IPS-20b (cell line): ENCODE measurements around the gene R3HDM4.

Experiments used
- H3K27ac ChIP-seq: one replicate; pipeline ENCODE4 v1.5.1; 2013; ENCODE audit warnings: low read length
- H3K27me3 ChIP-seq: 2 replicates; pipeline ENCODE4 v1.6.1; 2013; ENCODE audit warnings: mild to moderate bottlenecking, low read length, inconsistent platforms; ENCODE audit not compliant: insufficient read depth
- H3K36me3 ChIP-seq: 2 replicates; pipeline ENCODE4 v1.6.1; 2013; ENCODE audit warnings: low read depth, mild to moderate bottlenecking, inconsistent platforms, low read length, moderate library complexity; ENCODE audit not compliant: insufficient read depth
- H3K4me1 ChIP-seq: 2 replicates; pipeline ENCODE4 v1.6.1; 2013; ENCODE audit warnings: mild to moderate bottlenecking, control low read depth, inconsistent platforms, low read length, moderate library complexity; ENCODE audit not compliant: insufficient read depth
- H3K4me3 ChIP-seq: 2 replicates; pipeline ENCODE4 v1.5.1; 2013; ENCODE audit warnings: mild to moderate bottlenecking, low read length, inconsistent platforms
- H3K9ac ChIP-seq: 2 replicates; pipeline ENCODE4 v1.6.1; 2013; ENCODE audit warnings: low read depth, mild to moderate bottlenecking, inconsistent platforms, low read length, moderate library complexity
- H3K9me3 ChIP-seq: 2 replicates; pipeline ENCODE4 v1.6.1; 2013; ENCODE audit warnings: mild to moderate bottlenecking, low read depth, low read length, inconsistent platforms; ENCODE audit not compliant: insufficient read depth

Gene R3HDM4

DNA sequence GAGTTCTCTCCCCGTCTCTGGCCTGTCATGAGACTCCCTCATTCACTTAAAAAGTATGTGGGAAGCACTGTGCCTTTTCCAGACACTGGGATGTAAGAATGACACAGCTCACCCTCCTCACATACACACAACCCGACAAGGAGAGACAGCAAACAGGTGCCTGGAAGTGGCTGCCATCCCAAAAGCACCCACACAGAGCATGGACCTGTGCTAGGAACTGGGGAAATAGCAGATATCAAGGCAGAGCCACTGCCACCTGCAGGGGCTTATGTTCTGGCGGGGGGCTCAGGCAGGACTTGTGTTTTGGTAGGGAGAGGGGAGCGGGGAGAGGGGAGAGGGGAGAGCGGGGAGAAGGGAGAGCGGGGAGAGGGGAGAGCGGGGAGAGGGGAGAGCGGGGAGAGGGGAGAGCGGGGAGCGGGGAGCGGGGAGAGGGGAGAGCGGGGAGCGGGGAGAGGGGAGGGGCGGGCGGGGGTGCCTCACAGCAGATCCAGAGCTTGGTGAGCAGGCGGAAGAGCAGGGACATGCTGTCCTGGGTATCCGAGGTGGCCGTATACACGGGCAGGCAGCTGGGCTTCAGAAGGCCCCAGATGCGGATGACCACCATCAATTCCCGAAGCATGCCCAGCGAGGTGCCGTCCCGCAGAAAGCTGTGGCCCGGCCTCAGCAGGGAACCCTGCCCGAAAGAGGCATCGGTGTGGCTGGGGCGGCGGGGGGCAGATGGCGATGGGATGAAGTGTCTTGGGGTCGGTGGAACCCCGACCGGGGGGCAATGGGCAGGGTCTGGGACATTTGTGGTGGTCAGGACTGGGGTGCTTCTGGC lies 41.4 kb downstream of the R3HDM4 start:
- Histone ChIP-seq H3K9ac (no peak overlapping the region), H3K4me1 (peaks cover 4% of the 10 kb centered on the region), H3K36me3 (peaks cover 18% of the 10 kb centered on the region), H3K9me3 (no peaks in the 10 kb centered on the region), H3K27ac (no peak overlapping the region), H3K27me3 (no peaks in the 10 kb centered on the region), H3K4me3 (no peak overlapping the region)

DNA sequence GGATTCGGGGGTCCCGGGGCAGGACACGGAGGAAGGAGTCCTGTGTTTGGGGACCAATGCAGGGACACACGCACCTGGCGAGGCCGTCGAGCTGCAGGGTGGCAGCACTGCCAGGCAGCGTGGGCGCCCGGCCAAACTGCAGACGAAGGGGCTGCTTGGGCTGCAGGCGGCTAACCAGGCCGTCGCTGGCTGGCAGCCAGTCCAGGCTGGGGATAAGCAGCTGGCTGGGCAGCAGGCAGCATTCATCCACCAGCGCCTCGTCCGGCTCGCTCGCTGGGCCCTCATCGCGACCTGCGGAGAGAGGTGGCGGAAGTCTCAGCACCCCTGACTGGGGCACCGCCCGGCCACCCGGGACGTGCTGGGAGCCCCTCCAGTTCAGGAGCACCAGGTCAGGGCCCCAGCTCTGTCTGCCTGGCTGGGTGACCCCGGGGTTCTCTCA lies 42.0 kb downstream of the R3HDM4 start:
- Histone ChIP-seq H3K4me3 (no peak overlapping the region), H3K4me1 (peaks cover 4% of the 10 kb centered on the region), H3K9me3 (no peaks in the 10 kb centered on the region), H3K36me3 (peaks cover 12% of the 10 kb centered on the region), H3K9ac (no peak overlapping the region), H3K27ac (no peak overlapping the region), H3K27me3 (no peaks in the 10 kb centered on the region)

DNA sequence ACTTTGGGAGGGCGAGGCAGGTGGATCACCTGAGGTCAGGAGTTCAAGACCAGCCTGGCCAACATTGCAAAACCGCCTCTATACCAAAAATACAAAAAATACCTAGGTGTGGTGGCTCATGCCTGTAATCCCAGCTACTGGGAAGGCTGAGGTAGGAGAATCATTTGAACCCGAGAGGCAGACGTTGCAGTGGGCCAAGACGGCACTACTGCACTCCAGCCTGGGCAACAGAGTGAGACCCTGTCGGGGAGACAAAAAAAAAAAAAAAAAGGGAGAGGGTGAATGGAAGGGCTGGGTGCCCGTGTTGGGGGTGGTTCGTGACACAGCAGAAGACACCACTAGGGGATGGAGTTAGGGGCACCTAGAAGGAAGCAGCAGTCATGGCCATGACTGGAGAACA lies 42.7 kb downstream of the R3HDM4 start:
- H3K4me1 ChIP-seq, result peaks cover 4% of the 10 kb centered on the region
- H3K36me3 ChIP-seq, result peaks cover 10% of the 10 kb centered on the region; the same call in 1 of the 2 replicates
- H3K27me3 ChIP-seq, result no peaks in the 10 kb centered on the region
- no peak overlapping the region for H3K27ac ChIP-seq
- H3K9me3 ChIP-seq, result no peaks in the 10 kb centered on the region
- no peak overlapping the region for H3K9ac ChIP-seq
- H3K4me3 ChIP-seq, result no peak overlapping the region

DNA sequence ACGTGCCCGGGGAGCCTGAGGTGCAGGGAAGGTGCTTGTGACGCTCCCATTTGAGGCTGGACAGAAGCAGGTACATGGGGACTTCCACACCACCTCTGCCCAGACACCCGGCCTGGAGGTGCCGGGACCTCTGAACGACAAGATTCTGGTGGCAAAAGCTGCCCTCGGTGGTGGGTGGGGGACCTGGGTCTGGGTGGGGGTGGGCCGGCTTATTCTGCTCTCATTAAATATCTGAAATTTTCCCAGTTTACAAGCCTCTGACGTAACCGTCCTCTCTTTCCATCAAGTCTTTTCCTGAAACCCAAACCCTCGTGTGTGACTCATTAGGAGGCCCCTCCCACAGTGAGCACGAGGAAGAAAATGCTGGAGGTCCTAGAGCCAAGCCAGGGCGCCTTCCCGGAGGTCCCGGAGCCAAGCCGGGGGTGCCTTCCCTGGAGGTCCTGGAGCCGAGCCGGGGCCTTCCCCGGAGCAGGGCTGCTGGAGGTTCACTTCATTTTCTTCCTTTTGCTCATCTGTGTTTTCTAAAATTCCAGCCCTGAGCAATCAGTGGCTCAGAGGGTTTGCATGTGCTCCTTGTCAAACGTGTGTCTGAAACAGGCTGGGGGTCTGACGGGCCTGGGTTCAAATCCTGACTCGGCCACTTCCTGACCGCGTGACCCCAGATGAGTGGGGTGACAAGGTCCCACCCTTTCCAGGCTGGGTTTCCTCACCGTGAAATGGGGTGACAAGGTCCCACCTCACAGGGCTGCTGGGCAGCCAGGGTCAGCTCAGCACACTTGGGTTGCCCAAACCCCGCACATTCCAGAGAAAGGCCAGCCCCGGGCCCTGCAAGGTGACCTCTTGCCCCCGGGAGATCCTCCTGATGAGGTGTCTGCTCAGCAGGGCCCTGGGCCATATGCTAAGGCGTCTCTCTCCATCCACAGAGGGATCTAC lies 43.5 kb downstream of the R3HDM4 start:
- Histone ChIP-seq H3K9me3 (no peaks in the 10 kb centered on the region), H3K27me3 (no peaks in the 10 kb centered on the region), H3K36me3 (peaks cover 10% of the 10 kb centered on the region; the same call in 1 of the 2 replicates), H3K27ac (no peak overlapping the region), H3K4me1 (peaks cover 4% of the 10 kb centered on the region), H3K4me3 (no peak overlapping the region), H3K9ac (no peak overlapping the region)

DNA sequence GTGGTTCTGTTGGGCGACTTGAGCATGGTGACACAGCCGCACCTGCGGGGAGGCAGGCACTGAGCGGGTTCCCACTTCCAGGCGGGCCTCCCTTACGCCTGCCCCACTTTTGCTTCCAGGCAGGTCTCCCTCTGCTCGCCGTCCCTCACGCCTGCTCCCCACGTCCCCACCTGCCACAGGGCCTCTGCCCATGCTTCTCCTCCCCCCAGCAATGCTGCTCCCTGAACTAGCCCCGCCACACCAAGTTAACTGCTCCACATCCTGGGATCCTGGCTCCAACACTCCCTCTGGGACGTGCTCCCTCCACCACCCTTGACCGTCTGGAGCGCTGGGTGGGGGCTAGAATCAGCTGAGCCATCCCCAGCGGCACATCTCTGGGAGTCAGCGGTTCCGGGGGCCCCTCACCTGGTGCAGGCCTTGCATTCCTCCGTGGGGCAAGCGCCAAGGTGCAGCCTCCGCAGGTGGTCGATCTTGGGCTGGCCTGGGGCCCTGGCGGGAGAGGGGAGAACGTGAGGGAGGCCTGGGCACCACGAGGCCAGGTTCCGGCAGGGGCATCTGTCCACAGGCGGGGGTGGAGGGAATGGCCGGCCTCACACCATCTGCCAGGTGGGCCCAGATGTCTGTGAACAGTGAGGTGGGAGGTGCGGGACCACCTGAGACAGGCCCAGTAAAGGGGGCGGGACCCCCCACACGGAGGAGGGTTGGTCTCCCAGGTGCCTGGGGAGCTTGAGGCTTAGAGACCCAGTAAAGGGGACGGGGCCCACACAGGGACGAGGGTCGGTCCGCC lies 44.4 kb downstream of the R3HDM4 start:
- H3K4me1 ChIP-seq, result peaks cover 4% of the 10 kb centered on the region
- H3K27ac ChIP-seq, result no peak overlapping the region
- no peak overlapping the region for H3K9ac ChIP-seq
- no peaks in the 10 kb centered on the region for H3K9me3 ChIP-seq
- H3K36me3 ChIP-seq, result peaks cover 10% of the 10 kb centered on the region; the same call in 1 of the 2 replicates
- H3K4me3 ChIP-seq, result no peak overlapping the region
- H3K27me3 ChIP-seq, result no peaks in the 10 kb centered on the region; the same call in 1 of the 2 replicates

DNA sequence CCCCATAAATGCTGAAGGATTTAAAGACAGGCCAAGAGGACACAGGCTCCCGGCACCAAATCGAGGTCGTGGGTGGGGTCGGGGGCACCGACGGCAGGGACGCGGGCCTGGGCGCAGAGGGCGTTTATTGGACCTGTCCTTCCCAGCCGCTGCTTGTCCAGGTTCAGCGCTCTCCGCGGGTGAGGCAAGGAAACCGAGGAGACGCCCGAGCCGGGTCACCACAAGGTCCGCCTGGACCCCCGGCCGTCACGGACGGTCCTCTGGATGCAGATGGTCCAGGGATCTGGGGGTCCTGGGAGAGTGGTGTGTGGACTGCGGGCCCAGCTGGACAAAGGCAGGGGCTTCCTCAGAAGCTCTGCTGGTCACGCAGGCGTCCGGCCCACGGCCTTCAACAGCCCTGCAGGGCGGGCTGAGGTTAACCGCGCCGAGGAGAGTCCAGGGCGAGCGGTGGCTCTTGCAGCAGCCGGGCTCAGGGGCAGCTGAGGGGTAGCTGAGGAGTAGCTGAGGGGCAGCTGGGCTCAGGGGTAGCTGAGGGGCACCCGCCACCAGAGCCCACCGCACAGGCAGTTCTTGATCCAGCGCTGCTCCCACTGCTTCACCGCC lies 45.1 kb downstream of the R3HDM4 start:
- no peak overlapping the region for H3K27ac ChIP-seq
- peaks cover 10% of the 10 kb centered on the region; the same call in 1 of the 2 replicates for H3K36me3 ChIP-seq
- H3K9ac ChIP-seq, result no peak overlapping the region
- H3K4me1 ChIP-seq, result peaks cover 4% of the 10 kb centered on the region
- H3K4me3 ChIP-seq, result no peak overlapping the region
- peaks cover 5% of the 10 kb centered on the region for H3K27me3 ChIP-seq
- no peaks in the 10 kb centered on the region for H3K9me3 ChIP-seq

DNA sequence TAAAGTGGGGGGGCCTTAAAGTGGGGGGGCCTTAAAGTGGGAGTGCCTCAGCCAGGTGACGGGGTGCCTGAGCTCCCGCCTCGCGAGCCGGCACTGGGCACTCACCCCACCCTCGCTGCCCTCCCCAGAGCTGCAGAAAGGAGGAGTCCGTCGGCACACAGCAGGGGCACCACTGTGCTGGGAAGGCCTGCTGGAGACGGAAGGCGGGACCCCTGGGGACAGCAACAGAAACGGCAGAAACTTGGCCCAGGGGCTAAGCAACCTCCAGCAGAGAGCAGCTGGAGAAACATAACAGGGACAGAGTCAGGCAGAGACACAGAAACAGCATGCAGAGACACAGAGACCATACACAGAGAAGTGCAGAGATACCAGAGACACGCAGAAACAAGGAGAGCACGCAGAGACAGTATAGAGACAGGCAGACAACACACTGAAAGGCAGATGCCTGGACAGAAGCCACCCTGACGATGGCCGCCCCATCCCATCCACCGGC lies 45.7 kb downstream of the R3HDM4 start:
- H3K27ac ChIP-seq, result no peak overlapping the region
- no peak overlapping the region for H3K9ac ChIP-seq
- peaks cover 4% of the 10 kb centered on the region for H3K4me1 ChIP-seq

DNA sequence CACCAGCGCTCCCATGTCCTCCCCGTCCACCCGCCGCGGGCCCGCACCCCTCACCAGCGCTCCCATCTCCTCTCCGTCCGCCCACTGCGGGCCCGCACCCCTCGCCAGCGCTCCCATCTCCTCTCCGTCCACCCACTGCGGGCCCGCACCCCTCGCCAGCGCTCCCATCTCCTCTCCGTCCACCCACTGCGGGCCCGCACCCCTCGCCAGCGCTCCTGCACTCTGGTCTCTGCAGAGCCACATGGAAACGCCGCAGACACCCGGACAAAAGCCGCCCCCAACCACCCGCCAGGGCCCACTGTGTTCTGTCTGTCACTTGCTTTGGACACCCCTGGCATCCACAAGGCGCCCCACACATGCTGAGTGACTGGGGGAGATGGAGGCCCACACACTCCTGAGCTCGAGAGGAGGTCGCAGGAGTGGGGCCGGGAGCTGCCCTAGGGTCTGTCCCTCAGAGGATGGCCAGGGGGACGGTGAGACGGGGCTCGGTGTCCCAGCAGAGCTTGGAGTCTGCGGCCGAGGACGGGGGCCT lies 46.2 kb downstream of the R3HDM4 start:
- Histone ChIP-seq H3K27ac (no peak overlapping the region), H3K9ac (no peak overlapping the region), H3K4me3 (no peak overlapping the region), H3K4me1 (peaks cover 4% of the 10 kb centered on the region), H3K9me3 (no peaks in the 10 kb centered on the region), H3K36me3 (peaks cover 10% of the 10 kb centered on the region; the same call in 1 of the 2 replicates), H3K27me3 (peaks cover 7% of the 10 kb centered on the region)

More for the DNA sequence above, 45.7 kb downstream of the R3HDM4 start:
- H3K9me3 ChIP-seq, result no peaks in the 10 kb centered on the region
- peaks cover 7% of the 10 kb centered on the region for H3K27me3 ChIP-seq
- peaks cover 10% of the 10 kb centered on the region; the same call in 1 of the 2 replicates for H3K36me3 ChIP-seq
- H3K4me3 ChIP-seq, result no peak overlapping the region

DNA sequence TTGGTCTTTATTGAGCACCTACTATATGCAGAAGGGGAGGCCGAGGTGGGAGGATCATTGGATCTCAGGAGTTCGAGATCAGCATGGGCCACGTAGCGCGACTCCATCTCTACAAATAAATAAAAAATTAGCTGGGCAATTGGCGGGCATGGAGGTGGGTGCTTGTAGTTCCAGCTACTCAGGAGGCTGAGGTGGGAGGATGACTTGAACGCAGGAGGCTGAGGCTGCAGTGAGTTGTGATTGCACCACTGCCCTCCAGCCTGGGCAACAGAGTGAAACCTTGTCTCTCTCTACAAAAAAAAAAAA lies 49.8 kb downstream of the R3HDM4 start:
- Histone ChIP-seq H3K36me3 (peaks cover 5% of the 10 kb centered on the region; the same call in 1 of the 2 replicates), H3K9ac (no peak overlapping the region), H3K4me3 (peak overlapping the region; percentile 56; the same call in 1 of the 2 replicates), H3K9me3 (no peaks in the 10 kb centered on the region), H3K27ac (no peak overlapping the region), H3K4me1 (peaks cover 4% of the 10 kb centered on the region), H3K27me3 (peaks cover 35% of the 10 kb centered on the region)

DNA sequence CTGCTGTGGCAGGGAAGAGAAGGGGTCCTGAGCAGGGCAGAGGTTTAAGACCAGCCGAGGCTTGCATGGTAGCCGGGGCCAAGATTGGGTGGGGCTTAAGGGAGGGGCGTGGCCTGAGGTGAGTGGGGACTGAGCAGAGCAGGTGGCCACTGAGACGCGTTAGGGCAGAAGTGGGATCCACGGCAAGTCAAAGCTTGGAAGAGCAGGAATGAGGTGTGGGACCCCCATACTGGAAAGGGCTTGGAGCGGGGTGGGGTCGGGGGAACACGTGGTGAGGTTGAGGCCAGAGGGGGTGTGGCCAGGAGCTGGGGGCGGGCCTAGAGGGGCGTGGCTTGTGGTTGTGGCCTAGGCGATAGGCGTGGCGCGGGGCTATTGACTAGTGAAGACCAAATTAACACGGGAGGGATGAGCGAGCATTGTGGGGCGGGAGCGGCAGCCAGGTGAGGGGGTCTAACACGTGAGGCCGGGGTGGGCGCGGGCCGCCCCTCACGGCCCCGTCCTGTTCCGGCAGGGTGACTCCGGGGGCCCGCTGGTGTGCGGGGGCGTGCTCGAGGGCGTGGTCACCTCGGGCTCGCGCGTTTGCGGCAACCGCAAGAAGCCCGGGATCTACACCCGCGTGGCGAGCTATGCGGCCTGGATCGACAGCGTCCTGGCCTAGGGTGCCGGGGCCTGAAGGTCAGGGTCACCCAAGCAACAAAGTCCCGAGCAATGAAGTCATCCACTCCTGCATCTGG lies 50.3 kb downstream of the R3HDM4 start:
- Histone ChIP-seq H3K4me1 (peaks cover 4% of the 10 kb centered on the region), H3K4me3 (peak overlapping the region; percentile 56; the same call in 1 of the 2 replicates)

More for the DNA sequence above, 50.3 kb downstream of the R3HDM4 start:
- no peak overlapping the region for H3K27ac ChIP-seq
- H3K9ac ChIP-seq, result no peak overlapping the region
- peaks cover 36% of the 10 kb centered on the region for H3K27me3 ChIP-seq
- peaks cover 4% of the 10 kb centered on the region; the same call in 1 of the 2 replicates for H3K36me3 ChIP-seq
- no peaks in the 10 kb centered on the region for H3K9me3 ChIP-seq
